ENCODE data around the gene NOP14.

- TF ChIP-seq, protein P1, sequence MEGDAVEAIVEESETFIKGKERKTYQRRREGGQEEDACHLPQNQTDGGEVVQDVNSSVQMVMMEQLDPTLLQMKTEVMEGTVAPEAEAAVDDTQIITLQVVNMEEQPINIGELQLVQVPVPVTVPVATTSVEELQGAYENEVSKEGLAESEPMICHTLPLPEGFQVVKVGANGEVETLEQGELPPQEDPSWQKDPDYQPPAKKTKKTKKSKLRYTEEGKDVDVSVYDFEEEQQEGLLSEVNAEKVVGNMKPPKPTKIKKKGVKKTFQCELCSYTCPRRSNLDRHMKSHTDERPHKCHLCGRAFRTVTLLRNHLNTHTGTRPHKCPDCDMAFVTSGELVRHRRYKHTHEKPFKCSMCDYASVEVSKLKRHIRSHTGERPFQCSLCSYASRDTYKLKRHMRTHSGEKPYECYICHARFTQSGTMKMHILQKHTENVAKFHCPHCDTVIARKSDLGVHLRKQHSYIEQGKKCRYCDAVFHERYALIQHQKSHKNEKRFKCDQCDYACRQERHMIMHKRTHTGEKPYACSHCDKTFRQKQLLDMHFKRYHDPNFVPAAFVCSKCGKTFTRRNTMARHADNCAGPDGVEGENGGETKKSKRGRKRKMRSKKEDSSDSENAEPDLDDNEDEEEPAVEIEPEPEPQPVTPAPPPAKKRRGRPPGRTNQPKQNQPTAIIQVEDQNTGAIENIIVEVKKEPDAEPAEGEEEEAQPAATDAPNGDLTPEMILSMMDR (conservative IDR thresholded peaks at IDR 0.05; ENCODE audit: low read length) = no peak
- no peak for TF ChIP-seq EZH2phosphoT487 (IDR thresholded peaks at IDR 0.05; ENCODE audit: borderline replicate concordance)
Measured at GRCh38 chr4:2902126-2902525, 61.1 kb downstream of the NOP14 start.

Measured in Loucy (cell line).